Measurements from ENCODE around the gene PLXNA4.

GRCh38 chr7:132256721-132257212 is 319.5 kb downstream of the PLXNA4 start:
- no peak for TF ChIP-seq POLR2AphosphoS5 (IDR thresholded peaks at IDR 0.05; ENCODE audit: low read depth, low read length)
- TF ChIP-seq POLR2A (IDR thresholded peaks at IDR 0.05; ENCODE audit: low read depth, low read length): no peak
- TF ChIP-seq TAF1 (IDR thresholded peaks at IDR 0.05; ENCODE audit: low read depth, low read length): no peak
